ENCODE results near the gene ARHGEF17.
A peak's percentile ranks its signal among the peaks of the same experiment; 100 is the strongest.

ARHGEF17 gene

DNA sequence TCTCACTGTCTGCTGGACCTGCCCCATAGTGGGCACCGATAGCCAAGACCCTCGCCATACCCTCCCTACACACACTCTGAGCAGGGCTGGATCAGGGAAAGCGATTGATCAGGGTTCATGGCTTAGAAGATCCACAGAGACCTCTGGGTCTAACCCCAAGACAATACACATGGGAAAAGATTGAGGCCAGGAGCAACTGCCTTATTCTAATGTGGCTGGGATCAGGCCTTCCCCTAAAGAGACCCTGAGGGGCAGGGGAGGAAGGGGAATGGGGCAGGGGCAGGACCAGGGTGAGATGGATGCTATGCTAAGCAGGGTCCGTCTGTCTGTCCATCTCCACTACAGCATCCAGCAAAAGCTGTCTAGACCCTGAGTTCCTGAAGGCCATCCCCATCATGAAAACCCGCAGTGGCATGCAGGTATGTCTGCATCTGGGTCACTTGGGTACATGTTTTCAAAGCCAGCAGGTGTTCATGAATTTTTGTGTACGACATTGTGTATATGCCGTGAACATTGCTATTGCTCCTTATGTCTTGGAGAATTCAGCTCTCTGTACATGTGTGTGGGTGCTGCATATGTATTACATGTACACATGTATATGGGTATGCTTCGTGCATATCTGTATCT, 52.8 kb downstream of the ARHGEF17 start (continued):
- TF ChIP-seq ZNF701 (tag by site-specific recombination; IDR thresholded peaks at IDR 0.05) (no peak), KLF8 (tag by site-specific recombination; IDR thresholded peaks at IDR 0.05) (no peak), ZNF510 (tag by site-specific recombination; IDR thresholded peaks at IDR 0.05; ENCODE audit: insufficient replicate concordance) (no peak), ZNF560 (tag by site-specific recombination; IDR thresholded peaks at IDR 0.05; ENCODE audit: borderline replicate concordance) (no peak)
- TF ChIP-seq, protein P1, sequence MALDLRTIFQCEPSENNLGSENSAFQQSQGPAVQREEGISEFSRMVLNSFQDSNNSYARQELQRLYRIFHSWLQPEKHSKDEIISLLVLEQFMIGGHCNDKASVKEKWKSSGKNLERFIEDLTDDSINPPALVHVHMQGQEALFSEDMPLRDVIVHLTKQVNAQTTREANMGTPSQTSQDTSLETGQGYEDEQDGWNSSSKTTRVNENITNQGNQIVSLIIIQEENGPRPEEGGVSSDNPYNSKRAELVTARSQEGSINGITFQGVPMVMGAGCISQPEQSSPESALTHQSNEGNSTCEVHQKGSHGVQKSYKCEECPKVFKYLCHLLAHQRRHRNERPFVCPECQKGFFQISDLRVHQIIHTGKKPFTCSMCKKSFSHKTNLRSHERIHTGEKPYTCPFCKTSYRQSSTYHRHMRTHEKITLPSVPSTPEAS (tag by site-specific recombination; IDR thresholded peaks at IDR 0.05): no peak

GRCh38 chr11:73361953-73362776, 54.1 kb downstream of the ARHGEF17 start:
- ChIA-PET CTCF (interaction anchor here (0.6 to 7.2 kb wide), 4 partner anchors 11 to 56 kb away, joined by 3 to 50 read pairs (median 7); no protein-coding TSS in a partner anchor), POLR2A (no interaction called here)
- TF ChIP-seq ZNF211 (tag by site-specific recombination; IDR thresholded peaks at IDR 0.05; ENCODE audit: low read depth): no peak
- peak; percentile 53; the same call in 1 of the 2 replicates for TF ChIP-seq KLF8 (tag by site-specific recombination; IDR thresholded peaks at IDR 0.05)
- no peak for TF ChIP-seq ZNF548 (tag by site-specific recombination; IDR thresholded peaks at IDR 0.05)
- no peak for TF ChIP-seq ZNF274 (IDR thresholded peaks at IDR 0.05; ENCODE audit: low read length)
- TF ChIP-seq ZNF274 (tag by site-specific recombination; IDR thresholded peaks at IDR 0.05; ENCODE audit: borderline replicate concordance): no peak
- no peak for TF ChIP-seq ZBTB44 (tag by site-specific recombination; IDR thresholded peaks at IDR 0.05)
- no peak for TF ChIP-seq ZNF404 (tag by site-specific recombination; IDR thresholded peaks at IDR 0.05)
- no peak for TF ChIP-seq ZSCAN23 (tag by site-specific recombination; IDR thresholded peaks at IDR 0.05)
- TF ChIP-seq ZBTB21 (tag by site-specific recombination; IDR thresholded peaks at IDR 0.05): no peak
- no peak for TF ChIP-seq ZNF48 (tag by site-specific recombination; IDR thresholded peaks at IDR 0.05)
- TF ChIP-seq, protein P2, sequence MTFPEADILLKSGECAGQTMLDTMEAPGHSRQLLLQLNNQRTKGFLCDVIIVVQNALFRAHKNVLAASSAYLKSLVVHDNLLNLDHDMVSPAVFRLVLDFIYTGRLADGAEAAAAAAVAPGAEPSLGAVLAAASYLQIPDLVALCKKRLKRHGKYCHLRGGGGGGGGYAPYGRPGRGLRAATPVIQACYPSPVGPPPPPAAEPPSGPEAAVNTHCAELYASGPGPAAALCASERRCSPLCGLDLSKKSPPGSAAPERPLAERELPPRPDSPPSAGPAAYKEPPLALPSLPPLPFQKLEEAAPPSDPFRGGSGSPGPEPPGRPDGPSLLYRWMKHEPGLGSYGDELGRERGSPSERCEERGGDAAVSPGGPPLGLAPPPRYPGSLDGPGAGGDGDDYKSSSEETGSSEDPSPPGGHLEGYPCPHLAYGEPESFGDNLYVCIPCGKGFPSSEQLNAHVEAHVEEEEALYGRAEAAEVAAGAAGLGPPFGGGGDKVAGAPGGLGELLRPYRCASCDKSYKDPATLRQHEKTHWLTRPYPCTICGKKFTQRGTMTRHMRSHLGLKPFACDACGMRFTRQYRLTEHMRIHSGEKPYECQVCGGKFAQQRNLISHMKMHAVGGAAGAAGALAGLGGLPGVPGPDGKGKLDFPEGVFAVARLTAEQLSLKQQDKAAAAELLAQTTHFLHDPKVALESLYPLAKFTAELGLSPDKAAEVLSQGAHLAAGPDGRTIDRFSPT (tag by site-specific recombination; IDR thresholded peaks at IDR 0.05): no peak
- TF ChIP-seq, protein P3, sequence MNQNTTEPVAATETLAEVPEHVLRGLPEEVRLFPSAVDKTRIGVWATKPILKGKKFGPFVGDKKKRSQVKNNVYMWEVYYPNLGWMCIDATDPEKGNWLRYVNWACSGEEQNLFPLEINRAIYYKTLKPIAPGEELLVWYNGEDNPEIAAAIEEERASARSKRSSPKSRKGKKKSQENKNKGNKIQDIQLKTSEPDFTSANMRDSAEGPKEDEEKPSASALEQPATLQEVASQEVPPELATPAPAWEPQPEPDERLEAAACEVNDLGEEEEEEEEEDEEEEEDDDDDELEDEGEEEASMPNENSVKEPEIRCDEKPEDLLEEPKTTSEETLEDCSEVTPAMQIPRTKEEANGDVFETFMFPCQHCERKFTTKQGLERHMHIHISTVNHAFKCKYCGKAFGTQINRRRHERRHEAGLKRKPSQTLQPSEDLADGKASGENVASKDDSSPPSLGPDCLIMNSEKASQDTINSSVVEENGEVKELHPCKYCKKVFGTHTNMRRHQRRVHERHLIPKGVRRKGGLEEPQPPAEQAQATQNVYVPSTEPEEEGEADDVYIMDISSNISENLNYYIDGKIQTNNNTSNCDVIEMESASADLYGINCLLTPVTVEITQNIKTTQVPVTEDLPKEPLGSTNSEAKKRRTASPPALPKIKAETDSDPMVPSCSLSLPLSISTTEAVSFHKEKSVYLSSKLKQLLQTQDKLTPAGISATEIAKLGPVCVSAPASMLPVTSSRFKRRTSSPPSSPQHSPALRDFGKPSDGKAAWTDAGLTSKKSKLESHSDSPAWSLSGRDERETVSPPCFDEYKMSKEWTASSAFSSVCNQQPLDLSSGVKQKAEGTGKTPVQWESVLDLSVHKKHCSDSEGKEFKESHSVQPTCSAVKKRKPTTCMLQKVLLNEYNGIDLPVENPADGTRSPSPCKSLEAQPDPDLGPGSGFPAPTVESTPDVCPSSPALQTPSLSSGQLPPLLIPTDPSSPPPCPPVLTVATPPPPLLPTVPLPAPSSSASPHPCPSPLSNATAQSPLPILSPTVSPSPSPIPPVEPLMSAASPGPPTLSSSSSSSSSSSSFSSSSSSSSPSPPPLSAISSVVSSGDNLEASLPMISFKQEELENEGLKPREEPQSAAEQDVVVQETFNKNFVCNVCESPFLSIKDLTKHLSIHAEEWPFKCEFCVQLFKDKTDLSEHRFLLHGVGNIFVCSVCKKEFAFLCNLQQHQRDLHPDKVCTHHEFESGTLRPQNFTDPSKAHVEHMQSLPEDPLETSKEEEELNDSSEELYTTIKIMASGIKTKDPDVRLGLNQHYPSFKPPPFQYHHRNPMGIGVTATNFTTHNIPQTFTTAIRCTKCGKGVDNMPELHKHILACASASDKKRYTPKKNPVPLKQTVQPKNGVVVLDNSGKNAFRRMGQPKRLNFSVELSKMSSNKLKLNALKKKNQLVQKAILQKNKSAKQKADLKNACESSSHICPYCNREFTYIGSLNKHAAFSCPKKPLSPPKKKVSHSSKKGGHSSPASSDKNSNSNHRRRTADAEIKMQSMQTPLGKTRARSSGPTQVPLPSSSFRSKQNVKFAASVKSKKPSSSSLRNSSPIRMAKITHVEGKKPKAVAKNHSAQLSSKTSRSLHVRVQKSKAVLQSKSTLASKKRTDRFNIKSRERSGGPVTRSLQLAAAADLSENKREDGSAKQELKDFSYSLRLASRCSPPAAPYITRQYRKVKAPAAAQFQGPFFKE (tag by site-specific recombination; IDR thresholded peaks at IDR 0.05; ENCODE audit: borderline replicate concordance): no peak
- TF ChIP-seq KLF9 (tag by site-specific recombination; IDR thresholded peaks at IDR 0.05; ENCODE audit: low read depth): peak; percentile 75
- TF ChIP-seq ZNF692 (tag by site-specific recombination; IDR thresholded peaks at IDR 0.05): no peak
- no peak for TF ChIP-seq SP2 (tag by site-specific recombination; IDR thresholded peaks at IDR 0.05)
- no peaks in the 10 kb centered on the region for H3K9me3 ChIP-seq (ENCODE audit: control insufficient read depth, insufficient read depth, low read depth, low read length)
- peaks cover 0 to 62% of the 10 kb centered on the region in 2 experiments; a peak in 1 of 3 replicates for H3K36me3 ChIP-seq (ENCODE audit: control insufficient read depth in 2 of 2, insufficient read depth in 1 of 2, low read length in 2 of 2)
- no peaks in the 10 kb centered on the region for H3K4me1 ChIP-seq (ENCODE audit: control insufficient read depth, insufficient read depth, low read length)
- H3K27ac ChIP-seq (ENCODE audit: extremely low read depth, low read depth, low read length): no peak overlapping the region
- H3K4me3 ChIP-seq (ENCODE audit: low read depth, low read length): no peak overlapping the region
